ENCODE data around the gene TEN1. TPM values are rescaled to one million over a fixed set of nuclear protein-coding genes. Genes with fewer than 3 reads are reported as not detected.

Gene TEN1
- total and polyA plus RNA-seq, 9 of the 15 experiments (the other 6 are each of a cell fraction or from before 2014, with no cell fraction given) = 1.3 to 25.7 (median 10.1) TPM

DNA sequence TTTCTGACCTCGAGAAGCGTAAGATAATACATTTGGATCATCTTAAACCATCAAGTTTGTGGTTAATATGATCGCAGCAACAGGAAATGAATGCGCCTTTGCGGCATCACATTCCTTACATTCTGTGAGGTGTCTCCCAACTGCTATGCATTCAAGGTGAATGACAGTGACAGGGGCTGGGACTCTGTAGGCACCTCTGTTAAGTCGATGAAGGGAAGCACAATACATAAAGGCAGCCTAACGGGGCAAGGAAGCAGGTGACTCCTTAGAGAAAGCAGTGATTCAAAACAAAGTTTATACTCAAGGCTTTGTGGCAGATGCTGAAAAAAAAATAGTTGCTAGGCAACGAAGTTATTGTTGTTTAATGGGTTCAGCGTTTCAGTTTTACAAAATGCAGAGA is 69.7 kb downstream of the TEN1 start:
- H3K4me2 ChIP-seq (ENCODE audit: insufficient read depth, low read length) = no peak overlapping the region
- TF ChIP-seq HDAC6 (IDR thresholded peaks at IDR 0.05; ENCODE audit: low read depth, low read length) = no peak
- TF ChIP-seq, protein P1, sequence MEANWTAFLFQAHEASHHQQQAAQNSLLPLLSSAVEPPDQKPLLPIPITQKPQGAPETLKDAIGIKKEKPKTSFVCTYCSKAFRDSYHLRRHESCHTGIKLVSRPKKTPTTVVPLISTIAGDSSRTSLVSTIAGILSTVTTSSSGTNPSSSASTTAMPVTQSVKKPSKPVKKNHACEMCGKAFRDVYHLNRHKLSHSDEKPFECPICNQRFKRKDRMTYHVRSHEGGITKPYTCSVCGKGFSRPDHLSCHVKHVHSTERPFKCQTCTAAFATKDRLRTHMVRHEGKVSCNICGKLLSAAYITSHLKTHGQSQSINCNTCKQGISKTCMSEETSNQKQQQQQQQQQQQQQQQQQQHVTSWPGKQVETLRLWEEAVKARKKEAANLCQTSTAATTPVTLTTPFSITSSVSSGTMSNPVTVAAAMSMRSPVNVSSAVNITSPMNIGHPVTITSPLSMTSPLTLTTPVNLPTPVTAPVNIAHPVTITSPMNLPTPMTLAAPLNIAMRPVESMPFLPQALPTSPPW (CRISPR knock-in tag; IDR thresholded peaks at IDR 0.05) = no peak
- TF ChIP-seq, protein P2, sequence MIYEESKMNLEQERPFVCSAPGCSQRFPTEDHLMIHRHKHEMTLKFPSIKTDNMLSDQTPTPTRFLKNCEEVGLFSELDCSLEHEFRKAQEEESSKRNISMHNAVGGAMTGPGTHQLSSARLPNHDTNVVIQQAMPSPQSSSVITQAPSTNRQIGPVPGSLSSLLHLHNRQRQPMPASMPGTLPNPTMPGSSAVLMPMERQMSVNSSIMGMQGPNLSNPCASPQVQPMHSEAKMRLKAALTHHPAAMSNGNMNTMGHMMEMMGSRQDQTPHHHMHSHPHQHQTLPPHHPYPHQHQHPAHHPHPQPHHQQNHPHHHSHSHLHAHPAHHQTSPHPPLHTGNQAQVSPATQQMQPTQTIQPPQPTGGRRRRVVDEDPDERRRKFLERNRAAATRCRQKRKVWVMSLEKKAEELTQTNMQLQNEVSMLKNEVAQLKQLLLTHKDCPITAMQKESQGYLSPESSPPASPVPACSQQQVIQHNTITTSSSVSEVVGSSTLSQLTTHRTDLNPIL (CRISPR knock-in tag; IDR thresholded peaks at IDR 0.05) = no peak
- TF ChIP-seq MECOM (CRISPR knock-in tag; IDR thresholded peaks at IDR 0.05) = no peak
- peak; percentile 74 for TF ChIP-seq RFX1 (IDR thresholded peaks at IDR 0.05)
- TF ChIP-seq CBX3 (IDR thresholded peaks at IDR 0.05; ENCODE audit: borderline replicate concordance in 1 of 2, low read length in 2 of 2) = no peak
- in situ Hi-C loops (cut with MboI) = no loop called here
- no peaks in the 10 kb centered on the region for H3K9me1 ChIP-seq (ENCODE audit: control insufficient read depth, insufficient read depth, low read length)
- ChIA-PET CTCF (ENCODE audit: low intra/inter-chr PET ratio) (no interaction called here), POLR2A (interaction anchor here (0.6 to 2.8 kb wide), 3 partner anchors 9 to 336 kb away, joined by 3 to 14 read pairs (median 5); no protein-coding TSS in a partner anchor)
- H3K4me1 ChIP-seq (replicated peaks in 1 of 2; ENCODE audit: control insufficient read depth in 2 of 2, insufficient read depth in 2 of 2, low read length in 2 of 2) = peaks cover under 1 to 6% of the 10 kb centered on the region in 2 experiments; a peak in 2 of 5 replicates
- WGBS (ENCODE audit: insufficient coverage, low coverage, missing lambda C conversion rate) = 78% methylated on average over 9 of the region's 9 CpGs
- H3K27ac ChIP-seq (ENCODE audit: extremely low read depth, low read depth, low read length) = no peak overlapping the region
- peaks cover 90% of the 10 kb centered on the region for H3K36me3 ChIP-seq (ENCODE audit: control insufficient read depth, insufficient read depth, low read length)
- H3K9me3 ChIP-seq (replicated peaks; ENCODE audit: control insufficient read depth, insufficient read depth, low read depth, low read length) = no peaks in the 10 kb centered on the region
- BruUV-seq (replicated peaks) = no TSS peak
- intact Hi-C loops (cut with micrococcal nuclease) = no loop called here
- DNase-seq (ENCODE audit: extremely low read depth in 1 of 4, low spot score in 3 of 4) (no peak), ATAC-seq (no peak), FAIRE-seq (no peak)
- H3K4me3 ChIP-seq = no peak overlapping the region
- no peak overlapping the region for H3K9ac ChIP-seq (ENCODE audit: insufficient read depth in 1 of 2, low read depth in 2 of 2, low read length in 2 of 2)
- H4K20me1 ChIP-seq (replicated peaks; ENCODE audit: control insufficient read depth, insufficient read depth, low read length) = no peaks in the 10 kb centered on the region
- H3K27me3 ChIP-seq (ENCODE audit: control insufficient read depth in 2 of 2, insufficient read depth in 2 of 2, low read length in 2 of 2) = no peaks in the 10 kb centered on the region
- peaks cover 7% of the 10 kb centered on the region; the same call in 1 of the 3 replicates for H3K79me2 ChIP-seq (ENCODE audit: control insufficient read depth, insufficient read depth, low read length)
- H2AFZ ChIP-seq (ENCODE audit: low read depth, low read length) = no peak overlapping the region
